Tibial artery (tissue), 4 donors: ENCODE measurements around the gene SAP30.

Experiments
- DNase-seq, 2 donors: peaks; one replicate each; pipeline ENCODE4 v3.0.0-alpha.2; 2019
- H3K27ac ChIP-seq, 2 donors: fragments of 200-600 bp; sonication (generic) in 1 of 2; 1 replicate in 1 of 2; 2 replicates in 1 of 2; pipeline ENCODE4 v1.5.1; 2018 to 2019; ENCODE audit warnings: mild to moderate bottlenecking in 1 of 2
- H3K27me3 ChIP-seq, 2 donors: fragments of 200-600 bp; sonication (generic) in 1 of 2; one replicate each; pipeline versions ENCODE4 v1.5.1 to v1.6.0; 2016 to 2019
- H3K36me3 ChIP-seq, 3 donors: fragments of 200-600 bp; sonication (generic) in 2 of 3; one replicate each; pipeline ENCODE4 v1.5.1; 2016 to 2019; ENCODE audit warnings: mild to moderate bottlenecking in 2 of 3
- H3K4me1 ChIP-seq, 4 donors: fragments of 200-600 bp; sonication (generic) in 2 of 4; 1 replicate in 3 of 4; 2 replicates in 1 of 4; pipeline ENCODE4 v1.5.1; 2016 to 2019
- H3K4me3 ChIP-seq, 2 donors: fragments of 200-600 bp; sonication (generic) in 1 of 2; 1 replicate in 1 of 2; 2 replicates in 1 of 2; pipeline ENCODE4 v1.5.1; 2018 to 2019; ENCODE audit warnings: mild to moderate bottlenecking in 2 of 2
- H3K9me3 ChIP-seq, 3 donors: fragments of 200-600 bp; sonication (generic) in 1 of 3; one replicate each; pipeline ENCODE4 v1.5.1; 2016 to 2019
- CTCF ChIP-seq, 2 experiments: fragments of 200-600 bp in 1 of 2; fragments of 450-650 bp in 1 of 2; IDR thresholded peaks; one replicate each; pipeline ENCODE4 v1.5.1; 2017 to 2019; ENCODE audit warnings: antibody characterized with exemption in 2 of 2, mild to moderate bottlenecking in 1 of 2, moderate library complexity in 1 of 2
- intact Hi-C: fragments of 100-400 bp; cut with DNase I; formaldehyde crosslinking; loops from one replicate; pipeline ENCODE4 v1.15.0; 2023; ENCODE audit warnings: low total_unique reads

SAP30 gene

GRCh38 chr4:173404296-173404865, 33.6 kb downstream of the SAP30 start:
- Histone ChIP-seq H3K9me3 (no peaks in the 10 kb centered on the region), H3K4me1 (peaks cover 0 to 25% (median 9%) of the 10 kb centered on the region in 4 donors), H3K27me3 (no peaks in the 10 kb centered on the region), H3K4me3 (no peak overlapping the region), H3K27ac (peak overlapping the region in 1 of 2 donors; percentile 59), H3K36me3 (no peaks in the 10 kb centered on the region)
- TF ChIP-seq CTCF (IDR thresholded peaks at IDR 0.05): no peak
- no peak for DNase-seq
- intact Hi-C loops: no loop called here

- no peak overlapping the region for H3K27ac ChIP-seq
- peaks cover 0 to 19% (median 7%) of the 10 kb centered on the region in 4 donors for H3K4me1 ChIP-seq
- H3K9me3 ChIP-seq: no peaks in the 10 kb centered on the region
- no peak for TF ChIP-seq CTCF (IDR thresholded peaks at IDR 0.05)
- DNase-seq: no peak
- H3K36me3 ChIP-seq: no peaks in the 10 kb centered on the region
- no peaks in the 10 kb centered on the region for H3K27me3 ChIP-seq
- no peak overlapping the region for H3K4me3 ChIP-seq
- intact Hi-C loops: no loop called here
These were observed 35.3 kb downstream of the SAP30 start for GRCh38 chr4:173405840-173406606.

- no peaks in the 10 kb centered on the region for H3K36me3 ChIP-seq
- H3K27me3 ChIP-seq: no peaks in the 10 kb centered on the region
- H3K27ac ChIP-seq: no peak overlapping the region
- no peak for DNase-seq
- TF ChIP-seq CTCF (IDR thresholded peaks at IDR 0.05): no peak
- H3K4me3 ChIP-seq: no peak overlapping the region
- H3K4me1 ChIP-seq: no peaks in the 10 kb centered on the region
- H3K9me3 ChIP-seq: no peaks in the 10 kb centered on the region
- intact Hi-C loops: loop anchor here (10.0 kb wide), 1 partner anchor 395 kb away; no protein-coding TSS in a partner anchor
These were observed 39.3 kb downstream of the SAP30 start for GRCh38 chr4:173410079-173410478.

- intact Hi-C loops: loop anchor here (10.0 kb wide), 1 partner anchor 396 kb away; no protein-coding TSS in a partner anchor
- TF ChIP-seq CTCF (IDR thresholded peaks at IDR 0.05): no peak
- Histone ChIP-seq H3K9me3 (no peaks in the 10 kb centered on the region), H3K4me3 (no peak overlapping the region), H3K27me3 (no peaks in the 10 kb centered on the region), H3K36me3 (no peaks in the 10 kb centered on the region), H3K4me1 (no peaks in the 10 kb centered on the region), H3K27ac (no peak overlapping the region)
- DNase-seq: no peak
These were observed 40.4 kb downstream of the SAP30 start for GRCh38 chr4:173411106-173411693.

- Histone ChIP-seq H3K27ac (no peak overlapping the region), H3K27me3 (no peaks in the 10 kb centered on the region), H3K36me3 (no peaks in the 10 kb centered on the region), H3K9me3 (no peaks in the 10 kb centered on the region), H3K4me3 (no peak overlapping the region), H3K4me1 (peaks cover 0 to 4% (median 0%) of the 10 kb centered on the region in 4 donors)
- TF ChIP-seq CTCF (IDR thresholded peaks at IDR 0.05): no peak
- intact Hi-C loops: loop anchor here (10.0 kb wide), 1 partner anchor 398 kb away; no protein-coding TSS in a partner anchor
- peak in 1 of 2 donors; percentile 52 for DNase-seq
These were observed 42.3 kb downstream of the SAP30 start for GRCh38 chr4:173413036-173413435.
